ENCODE data around the gene NVL.

The NVL gene

DNA sequence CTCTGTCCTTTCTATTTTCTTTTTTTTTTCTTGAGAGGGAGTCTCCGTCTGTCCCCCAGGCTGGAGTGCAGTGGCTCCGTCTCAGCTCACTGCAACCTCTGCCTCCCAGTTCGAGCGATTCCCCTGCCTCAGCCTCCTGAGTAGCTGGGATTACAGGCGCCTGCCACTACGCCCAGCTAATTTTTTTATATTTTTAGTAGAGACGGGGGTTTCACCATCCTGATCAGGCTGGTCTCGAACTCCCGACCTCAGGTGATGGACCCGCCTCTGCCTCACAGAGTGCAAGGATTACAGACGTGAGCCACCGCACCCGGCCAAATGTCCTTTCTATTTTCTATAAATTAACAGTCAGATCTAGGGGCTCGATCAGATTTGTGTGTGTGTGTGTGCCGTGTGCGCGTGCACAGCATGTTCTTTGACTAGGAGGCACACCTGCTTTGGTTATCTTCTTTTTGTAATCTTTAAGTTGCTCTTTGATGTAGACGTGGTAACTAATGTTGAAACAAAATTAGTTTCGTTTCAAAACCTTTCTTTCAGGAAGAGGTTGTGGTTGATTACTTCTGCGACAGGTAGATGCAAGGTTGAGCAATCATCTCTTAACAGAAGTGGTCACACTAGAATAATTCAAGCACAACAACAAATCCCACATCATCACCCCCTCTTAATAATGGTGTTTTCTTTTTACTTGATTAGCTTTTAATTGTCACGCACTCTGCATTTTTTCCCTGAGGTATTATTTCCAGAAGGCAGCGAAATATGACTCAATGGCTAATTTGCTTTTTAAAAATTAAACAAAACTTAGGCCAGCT is 147.7 kb downstream of the NVL start:
- peak; percentile 15 for DNase-seq
- Histone ChIP-seq H3K36me3 (no peaks in the 10 kb centered on the region; the same call in 1 of the 2 replicates), H3K27ac (peak overlapping the region; percentile 91), H3K9me3 (ENCODE audit: severe bottlenecking) (no peaks in the 10 kb centered on the region), H3K4me3 (ENCODE audit: low read depth, low read length) (peak overlapping the region; percentile 53), H3K27me3 (ENCODE audit: insufficient read depth, low read depth, severe bottlenecking) (no peaks in the 10 kb centered on the region)
- no peak for TF ChIP-seq CTCF (IDR thresholded peaks at IDR 0.05; ENCODE audit: low read depth, low read length)

DNA sequence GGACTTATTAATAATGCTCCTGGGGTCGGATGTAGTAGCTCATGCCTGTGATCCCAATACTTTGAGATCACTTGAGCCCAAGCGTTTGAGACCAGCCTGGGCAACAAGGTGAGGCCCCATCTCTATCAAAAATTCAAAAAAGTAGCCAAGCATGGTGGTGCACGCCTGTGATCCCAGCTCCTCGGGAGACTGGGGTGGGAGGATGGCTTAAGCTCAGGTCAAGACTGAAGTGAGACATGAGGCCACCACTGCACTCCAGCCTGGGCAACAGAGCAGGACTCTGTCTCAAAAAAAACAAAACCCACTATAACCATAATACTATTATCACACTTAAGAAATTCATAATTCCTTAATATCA is 148.5 kb downstream of the NVL start:
- H3K36me3 ChIP-seq = no peaks in the 10 kb centered on the region; the same call in 1 of the 2 replicates
- H3K9me3 ChIP-seq (ENCODE audit: severe bottlenecking) = no peaks in the 10 kb centered on the region
- DNase-seq = no peak
- peak overlapping the region; percentile 91; the same call in 1 of the 2 replicates for H3K27ac ChIP-seq
- H3K4me3 ChIP-seq (ENCODE audit: low read depth, low read length) = no peak overlapping the region
- H3K27me3 ChIP-seq (ENCODE audit: insufficient read depth, low read depth, severe bottlenecking) = no peaks in the 10 kb centered on the region
- TF ChIP-seq CTCF (IDR thresholded peaks at IDR 0.05; ENCODE audit: low read depth, low read length) = no peak

DNA sequence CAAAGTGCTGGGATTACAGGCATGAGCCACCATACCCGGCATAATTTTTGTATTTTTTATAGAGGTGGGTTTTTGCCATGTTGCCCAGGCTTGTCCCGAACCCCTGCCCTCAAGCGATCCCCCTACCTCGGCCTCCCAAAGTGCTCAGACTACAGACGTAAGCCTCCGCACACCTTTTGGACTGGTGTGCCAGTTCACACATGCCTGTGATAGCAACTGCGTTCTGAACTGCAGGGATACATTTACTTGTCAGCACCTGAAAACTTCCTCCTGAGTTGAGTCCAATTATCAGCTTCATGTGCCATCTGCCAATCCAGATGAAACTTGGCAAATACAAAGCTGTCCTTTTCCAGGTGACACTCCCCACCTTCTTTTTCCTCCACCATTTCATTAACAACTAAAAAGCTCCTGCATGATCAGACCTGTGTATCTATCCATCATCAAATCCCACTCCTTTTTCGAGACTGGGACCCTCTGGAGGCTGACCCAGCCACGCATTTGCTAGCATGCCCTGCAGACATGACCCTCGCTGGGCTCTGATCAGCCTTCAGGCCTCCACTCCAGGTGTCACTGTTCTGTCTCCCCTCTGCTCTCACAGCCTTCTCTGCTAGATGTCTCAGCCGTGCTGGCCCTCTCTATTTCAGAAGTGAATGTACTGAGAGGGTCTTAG is 149.1 kb downstream of the NVL start:
- no peak for TF ChIP-seq CTCF (IDR thresholded peaks at IDR 0.05; ENCODE audit: low read depth, low read length)
- H3K27ac ChIP-seq = no peak overlapping the region; the same call in 1 of the 2 replicates
- no peaks in the 10 kb centered on the region for H3K9me3 ChIP-seq (ENCODE audit: severe bottlenecking)
- H3K36me3 ChIP-seq = no peaks in the 10 kb centered on the region
- DNase-seq = no peak
- H3K27me3 ChIP-seq (ENCODE audit: insufficient read depth, low read depth, severe bottlenecking) = no peaks in the 10 kb centered on the region
- H3K4me3 ChIP-seq (ENCODE audit: low read depth, low read length) = no peak overlapping the region

- no peak for TF ChIP-seq CTCF (IDR thresholded peaks at IDR 0.05; ENCODE audit: low read depth, low read length)
- Histone ChIP-seq H3K9me3 (ENCODE audit: severe bottlenecking) (no peaks in the 10 kb centered on the region), H3K27ac (no peak overlapping the region), H3K4me3 (ENCODE audit: low read depth, low read length) (no peak overlapping the region), H3K36me3 (no peaks in the 10 kb centered on the region), H3K27me3 (ENCODE audit: insufficient read depth, low read depth, severe bottlenecking) (no peaks in the 10 kb centered on the region)
- no peak for DNase-seq
Observed at GRCh38 chr1:224178894-224179293, 151.1 kb downstream of the NVL start.

- Histone ChIP-seq H3K9me3 (ENCODE audit: severe bottlenecking) (no peaks in the 10 kb centered on the region), H3K4me3 (ENCODE audit: low read depth, low read length) (no peak overlapping the region), H3K27ac (no peak overlapping the region), H3K27me3 (ENCODE audit: insufficient read depth, low read depth, severe bottlenecking) (no peaks in the 10 kb centered on the region), H3K36me3 (no peaks in the 10 kb centered on the region)
- no peak for DNase-seq
- TF ChIP-seq CTCF (IDR thresholded peaks at IDR 0.05; ENCODE audit: low read depth, low read length) = no peak
Observed at GRCh38 chr1:224177356-224177999, 152.5 kb downstream of the NVL start.

Measured in WERI-Rb-1 (cell line).